IMR-90 (cell line): ENCODE results near the gene KIF16B. TPM values are rescaled to one million over a fixed set of nuclear protein-coding genes. Genes with fewer than 3 reads are reported as not detected.

ENCODE experiments used
- ATAC-seq: fragments of 200-7000 bp; cut with Tn5 transposase; 2 replicates; pipeline ENCODE4 v1.9.1; 2020; ENCODE audit warnings: low read depth, mild to moderate bottlenecking, moderate library complexity
- BruUV-seq: library from RNA; stranded (reverse); fragments of 400-500 nt; replicated peaks from 2 replicates; lab custom pipeline; 2021; lab: Mats Ljungman, UMichigan
- CTCF ChIA-PET: fragments of 300-600 bp; formaldehyde crosslinking; extraction: SDS; loops from one replicate; lab custom pipeline; 2021; ENCODE audit warnings: antibody characterized with exemption; lab: Yijun Ruan, JAX
- POLR2A ChIA-PET: fragments of 300-600 bp; sonication (Branson Sonifier 250); formaldehyde crosslinking; loops from one replicate; lab custom pipeline; 2022; ENCODE audit warnings: antibody characterized with exemption; ENCODE audit not compliant: unreplicated experiment; lab: Charles Lee
- DNase-seq: peaks from one replicate; pipeline ENCODE4 v3.0.0; 2013
- H2AFZ ChIP-seq: replicated peaks from 2 replicates; pipeline ENCODE3; 2013; ENCODE audit warnings: low read length, mild to moderate bottlenecking; ENCODE audit not compliant: poor library complexity
- H2AK5ac ChIP-seq: 2 replicates; pipeline ENCODE4 v1.6.1; 2013; ENCODE audit warnings: low read depth, low read length, inconsistent platforms
- H2AK9ac ChIP-seq: replicated peaks from 2 replicates; pipeline ENCODE3; 2013; ENCODE audit warnings: mild to moderate bottlenecking, low read depth, low read length, moderate library complexity; ENCODE audit not compliant: poor library complexity
- H2BK120ac ChIP-seq: 2 replicates; pipeline ENCODE4 v1.6.1; 2013; ENCODE audit warnings: low read depth, low read length, inconsistent platforms
- H2BK15ac ChIP-seq: 3 replicates; pipeline ENCODE4 v1.6.1; 2013; ENCODE audit warnings: low read depth, low read length, inconsistent platforms
- H2BK20ac ChIP-seq: 2 replicates; pipeline ENCODE4 v1.6.1; 2013; ENCODE audit warnings: low read depth, mild to moderate bottlenecking, inconsistent platforms, low read length, moderate library complexity
- H2BK5ac ChIP-seq: 2 replicates; pipeline ENCODE4 v1.6.1; 2013; ENCODE audit warnings: mild to moderate bottlenecking, low read depth, low read length, inconsistent platforms; ENCODE audit not compliant: poor library complexity, severe bottlenecking
- H3K14ac ChIP-seq: replicated peaks from 2 replicates; pipeline ENCODE4 v1.6.1; 2013; ENCODE audit warnings: low read depth, low read length, inconsistent platforms
- H3K18ac ChIP-seq: 2 replicates; pipeline ENCODE4 v1.6.1; 2013; ENCODE audit warnings: low read depth, low read length, control low read depth
- H3K23ac ChIP-seq: 2 replicates; pipeline ENCODE4 v1.6.1; 2013; ENCODE audit warnings: low read depth, low read length, inconsistent platforms
- H3K27ac ChIP-seq: 2 replicates; pipeline ENCODE4 v1.5.1; 2013; ENCODE audit warnings: mild to moderate bottlenecking, control low read depth, low read length; ENCODE audit not compliant: insufficient read depth
- H3K27me3 ChIP-seq: 2 replicates; pipeline ENCODE4 v1.6.1; 2013; ENCODE audit warnings: low read length; ENCODE audit not compliant: control insufficient read depth, insufficient read depth
- H3K36me3 ChIP-seq: 2 replicates; pipeline ENCODE4 v1.6.1; 2013; ENCODE audit warnings: low read length, mixed read lengths; ENCODE audit not compliant: control insufficient read depth, insufficient read depth
- H3K4ac ChIP-seq: 2 replicates; pipeline ENCODE4 v1.6.1; 2013; ENCODE audit warnings: low read depth, low read length, inconsistent platforms
- H3K4me1 ChIP-seq: 2 replicates; pipeline ENCODE4 v1.6.1; 2013; ENCODE audit warnings: low read length, mixed read lengths; ENCODE audit not compliant: control insufficient read depth, insufficient read depth
- H3K4me2 ChIP-seq: 2 replicates; pipeline ENCODE4 v1.6.1; 2013; ENCODE audit warnings: low read depth, mild to moderate bottlenecking, control low read depth, low read length, moderate library complexity
- H3K4me3 ChIP-seq: 2 replicates; pipeline ENCODE4 v1.5.1; 2013; ENCODE audit warnings: low read depth, mild to moderate bottlenecking, control low read depth, low read length, moderate library complexity; ENCODE audit not compliant: insufficient read depth
- H3K56ac ChIP-seq: 2 replicates; pipeline ENCODE4 v1.6.1; 2013; ENCODE audit warnings: low read length, inconsistent platforms; ENCODE audit not compliant: insufficient read depth; ENCODE audit errors: extremely low read depth
- H3K79me1 ChIP-seq, 2 experiments: 2 replicates each; pipeline ENCODE4 v1.6.1; 2013; ENCODE audit warnings: low read length in 2 of 2, inconsistent platforms in 1 of 2, low read depth in 1 of 2
- H3K9ac ChIP-seq: 2 replicates; pipeline ENCODE4 v1.6.1; 2013; ENCODE audit warnings: low read depth, low read length, control low read depth
- H3K9me1 ChIP-seq: 2 replicates; pipeline ENCODE4 v1.6.1; 2013; ENCODE audit warnings: low read length, inconsistent platforms; ENCODE audit not compliant: insufficient read depth
- H3K9me3 ChIP-seq: 2 replicates; pipeline ENCODE4 v1.6.1; 2013; ENCODE audit warnings: low read length; ENCODE audit not compliant: control insufficient read depth, insufficient read depth
- H4K20me1 ChIP-seq: 2 replicates; pipeline ENCODE4 v1.6.1; 2013; ENCODE audit warnings: low read length, inconsistent platforms; ENCODE audit not compliant: insufficient read depth
- H4K5ac ChIP-seq: 2 replicates; pipeline ENCODE4 v1.6.1; 2013; ENCODE audit warnings: mild to moderate bottlenecking, low read depth, low read length, control low read depth
- H4K8ac ChIP-seq, 2 experiments: 2 replicates each; pipeline ENCODE4 v1.6.1; 2013; ENCODE audit warnings: low read depth in 2 of 2, low read length in 2 of 2, control low read depth in 1 of 2, inconsistent platforms in 1 of 2
- H4K91ac ChIP-seq: 2 replicates; pipeline ENCODE4 v1.6.1; 2013; ENCODE audit warnings: low read depth, low read length, inconsistent platforms; ENCODE audit not compliant: insufficient read depth
- BHLHE40 ChIP-seq: fragments of 150-350 bp; IDR thresholded peaks from 2 replicates; pipeline ENCODE4 v1.6.1; 2016; ENCODE audit warnings: mild to moderate bottlenecking, low read depth, low read length
- CEBPB ChIP-seq: IDR thresholded peaks from 2 replicates; pipeline ENCODE4 v1.6.1; 2012; ENCODE audit warnings: low read depth, low read length, improper control_type of control experiment
- CHD1 ChIP-seq: IDR thresholded peaks from 2 replicates; pipeline ENCODE4 v1.6.1; 2012; ENCODE audit warnings: low read depth, low read length, improper control_type of control experiment
- MAFK ChIP-seq: IDR thresholded peaks from 2 replicates; pipeline ENCODE4 v1.6.1; 2012; ENCODE audit warnings: low read depth, low read length, improper control_type of control experiment
- MXI1 ChIP-seq: IDR thresholded peaks from 2 replicates; pipeline ENCODE4 v1.6.1; 2012; ENCODE audit warnings: low read depth, mild to moderate bottlenecking, low read length, moderate library complexity, borderline replicate concordance
- dilution Hi-C: fragments of 300-500 bp; cut with HindIII; formaldehyde crosslinking; loops from one replicate; pipeline ENCODE4 v1.14.3; 2018; ENCODE audit warnings: low sequenced_read_pairs; ENCODE audit not compliant: unreplicated experiment
- in situ Hi-C: fragments of 300-500 bp; cut with MboI; formaldehyde crosslinking; loops from 3 replicates; pipeline ENCODE4 v1.14.3; 2019; ENCODE audit warnings: low sequenced_read_pairs, inconsistent platforms, mixed read lengths
- intact Hi-C: fragments of 100-400 bp; cut with micrococcal nuclease; formaldehyde crosslinking; loops from 2 replicates; pipeline ENCODE4 v1.10.0; 2022
- polyA plus RNA-seq, 3 experiments: library from polyadenylated mRNA; depleted of rRNA; stranded (reverse); fragments of >200 nt; gene quantifications; 2 replicates each; pipeline ENCODE4 v1.2.3, GENCODE V29; 2012; ENCODE audit warnings: low replicate concordance in 1 of 3
- total RNA-seq: library from RNA; depleted of rRNA; stranded (reverse); fragments of >200 nt; gene quantifications from 2 replicates; pipeline ENCODE4 v1.2.3, GENCODE V29; 2012
- TF ChIP-seq, protein P1 (sequence below): fragments of 150-350 bp; IDR thresholded peaks from 2 replicates; pipeline ENCODE4 v1.6.1; 2017; ENCODE audit warnings: mild to moderate bottlenecking, antibody characterized with exemption, low read length, low read depth
- TF ChIP-seq, protein P2 (sequence below): fragments of 150-350 bp; IDR thresholded peaks from 2 replicates; pipeline ENCODE4 v1.6.1; 2016; ENCODE audit warnings: low read depth, mild to moderate bottlenecking, low read length, moderate library complexity, borderline replicate concordance
- TF ChIP-seq, protein P3 (sequence below): conservative IDR thresholded peaks from 2 replicates; pipeline ENCODE4 v1.5.1; 2012; ENCODE audit warnings: mild to moderate bottlenecking, low read depth, low read length, improper control_type of control experiment

KIF16B gene
- total and polyA plus RNA-seq, 2 of the 4 experiments (the other 2 are of a cell fraction) = 4.7 to 10.0 TPM

DNA sequence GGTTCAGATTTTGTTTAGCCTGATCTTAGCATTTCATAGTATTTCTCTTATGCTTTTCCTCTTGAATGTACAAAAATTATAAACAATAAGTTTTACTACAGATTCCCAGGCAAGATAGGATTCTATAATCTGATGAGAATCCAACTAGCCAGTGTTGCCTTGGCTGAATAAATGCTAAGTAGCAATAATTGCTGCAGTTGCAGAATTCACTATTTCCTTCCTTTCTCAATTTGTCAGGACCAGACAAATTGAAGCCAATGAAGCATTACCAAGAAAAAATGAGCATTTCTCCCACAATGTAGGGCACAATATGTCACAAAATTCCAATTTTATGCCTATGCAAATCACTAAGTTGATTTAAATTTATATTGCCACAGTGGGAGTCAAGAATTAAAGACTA is 260.2 kb downstream of the KIF16B start:
- in situ Hi-C loops = no loop called here
- DNase-seq (no peak), ATAC-seq (no peak)
- no peak for TF ChIP-seq CEBPB
- TF ChIP-seq BHLHE40 = no peak
- TF ChIP-seq, protein P1, sequence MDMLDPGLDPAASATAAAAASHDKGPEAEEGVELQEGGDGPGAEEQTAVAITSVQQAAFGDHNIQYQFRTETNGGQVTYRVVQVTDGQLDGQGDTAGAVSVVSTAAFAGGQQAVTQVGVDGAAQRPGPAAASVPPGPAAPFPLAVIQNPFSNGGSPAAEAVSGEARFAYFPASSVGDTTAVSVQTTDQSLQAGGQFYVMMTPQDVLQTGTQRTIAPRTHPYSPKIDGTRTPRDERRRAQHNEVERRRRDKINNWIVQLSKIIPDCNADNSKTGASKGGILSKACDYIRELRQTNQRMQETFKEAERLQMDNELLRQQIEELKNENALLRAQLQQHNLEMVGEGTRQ = no peak
- TF ChIP-seq, protein P2, sequence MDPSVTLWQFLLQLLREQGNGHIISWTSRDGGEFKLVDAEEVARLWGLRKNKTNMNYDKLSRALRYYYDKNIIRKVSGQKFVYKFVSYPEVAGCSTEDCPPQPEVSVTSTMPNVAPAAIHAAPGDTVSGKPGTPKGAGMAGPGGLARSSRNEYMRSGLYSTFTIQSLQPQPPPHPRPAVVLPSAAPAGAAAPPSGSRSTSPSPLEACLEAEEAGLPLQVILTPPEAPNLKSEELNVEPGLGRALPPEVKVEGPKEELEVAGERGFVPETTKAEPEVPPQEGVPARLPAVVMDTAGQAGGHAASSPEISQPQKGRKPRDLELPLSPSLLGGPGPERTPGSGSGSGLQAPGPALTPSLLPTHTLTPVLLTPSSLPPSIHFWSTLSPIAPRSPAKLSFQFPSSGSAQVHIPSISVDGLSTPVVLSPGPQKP = no peak
- TF ChIP-seq MXI1 = no peak
- TF ChIP-seq MAFK = peak; percentile 52
- TF ChIP-seq, protein P3, sequence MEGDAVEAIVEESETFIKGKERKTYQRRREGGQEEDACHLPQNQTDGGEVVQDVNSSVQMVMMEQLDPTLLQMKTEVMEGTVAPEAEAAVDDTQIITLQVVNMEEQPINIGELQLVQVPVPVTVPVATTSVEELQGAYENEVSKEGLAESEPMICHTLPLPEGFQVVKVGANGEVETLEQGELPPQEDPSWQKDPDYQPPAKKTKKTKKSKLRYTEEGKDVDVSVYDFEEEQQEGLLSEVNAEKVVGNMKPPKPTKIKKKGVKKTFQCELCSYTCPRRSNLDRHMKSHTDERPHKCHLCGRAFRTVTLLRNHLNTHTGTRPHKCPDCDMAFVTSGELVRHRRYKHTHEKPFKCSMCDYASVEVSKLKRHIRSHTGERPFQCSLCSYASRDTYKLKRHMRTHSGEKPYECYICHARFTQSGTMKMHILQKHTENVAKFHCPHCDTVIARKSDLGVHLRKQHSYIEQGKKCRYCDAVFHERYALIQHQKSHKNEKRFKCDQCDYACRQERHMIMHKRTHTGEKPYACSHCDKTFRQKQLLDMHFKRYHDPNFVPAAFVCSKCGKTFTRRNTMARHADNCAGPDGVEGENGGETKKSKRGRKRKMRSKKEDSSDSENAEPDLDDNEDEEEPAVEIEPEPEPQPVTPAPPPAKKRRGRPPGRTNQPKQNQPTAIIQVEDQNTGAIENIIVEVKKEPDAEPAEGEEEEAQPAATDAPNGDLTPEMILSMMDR = no peak
- TF ChIP-seq CHD1 = no peak
- H3K27me3 ChIP-seq = no peaks in the 10 kb centered on the region
- no peak overlapping the region for H2BK15ac ChIP-seq
- no peak overlapping the region for H4K5ac ChIP-seq
- no peak overlapping the region for H3K27ac ChIP-seq
- H2BK5ac ChIP-seq = no peak overlapping the region
- dilution Hi-C loops = no loop called here
- H3K9me3 ChIP-seq = no peaks in the 10 kb centered on the region
- intact Hi-C loops = no loop called here
- ChIA-PET CTCF (no interaction called here), POLR2A (no interaction called here)
- H3K79me1 ChIP-seq = no peaks in the 10 kb centered on the region; a peak in 1 of 4 replicates
- no peak overlapping the region for H3K4me2 ChIP-seq
- H3K36me3 ChIP-seq = no peaks in the 10 kb centered on the region
- H4K20me1 ChIP-seq = no peaks in the 10 kb centered on the region
- H2BK120ac ChIP-seq = no peak overlapping the region
- no peak overlapping the region for H3K14ac ChIP-seq
- H3K4me3 ChIP-seq = no peak overlapping the region
- no peak overlapping the region for H2AFZ ChIP-seq
- no peak overlapping the region for H3K9ac ChIP-seq
- H4K91ac ChIP-seq = no peak overlapping the region
- H3K23ac ChIP-seq = no peak overlapping the region
- H3K9me1 ChIP-seq = peaks cover 3% of the 10 kb centered on the region; the same call in 1 of the 2 replicates
- BruUV-seq = no TSS peak
- no peak overlapping the region for H3K56ac ChIP-seq
- H3K4ac ChIP-seq = no peak overlapping the region
- H4K8ac ChIP-seq = no peak overlapping the region
- no peak overlapping the region for H2AK9ac ChIP-seq
- H3K18ac ChIP-seq = no peak overlapping the region
- H2AK5ac ChIP-seq = no peak overlapping the region
- H3K4me1 ChIP-seq = peaks cover 4% of the 10 kb centered on the region
- H2BK20ac ChIP-seq = no peak overlapping the region
